SK-N-MC (cell line): ENCODE data around the gene ADK.

Experiments
- EZH2 ChIP-seq: fragments of 200-600 bp; sonication (generic); IDR thresholded peaks from one replicate; pipeline ENCODE4 v1.6.1; 2017; ENCODE audit warnings: antibody characterized with exemption
- POLR2AphosphoS5 ChIP-seq: IDR thresholded peaks from 2 replicates; pipeline ENCODE4 v1.6.1; 2012; ENCODE audit warnings: mild to moderate bottlenecking, low read depth, low read length, borderline replicate concordance

DNA sequence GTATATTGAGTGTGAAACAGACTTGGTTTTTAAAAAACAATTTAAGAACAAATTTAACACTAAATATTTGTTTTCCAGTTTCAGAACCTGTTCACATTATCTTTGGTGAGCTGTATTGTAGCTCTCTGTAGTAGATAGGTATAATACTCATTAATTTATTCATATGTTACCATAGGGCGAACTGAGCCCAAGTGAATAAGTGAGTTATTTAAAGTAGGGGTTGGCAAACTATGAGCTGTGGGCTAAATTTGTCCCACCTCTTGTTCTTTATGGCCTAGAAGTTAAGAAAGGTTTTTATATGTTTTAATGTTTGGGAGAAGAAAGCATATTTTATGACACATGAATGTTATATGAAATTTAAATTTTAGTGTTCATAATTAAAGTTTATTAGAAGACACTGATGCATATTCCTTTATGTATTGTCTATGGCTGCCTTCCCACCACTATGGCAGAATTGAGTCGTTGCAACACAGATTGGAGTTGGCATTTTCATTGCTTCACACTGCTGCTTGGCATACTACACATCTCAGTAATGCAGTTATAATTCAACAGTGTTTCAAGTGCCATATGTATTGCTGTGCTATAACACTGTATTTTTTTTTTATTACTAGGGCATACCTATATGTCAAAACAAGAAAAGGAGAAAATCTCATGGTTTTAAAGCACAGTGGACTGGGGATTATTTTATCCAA lies 146.5 kb downstream of the ADK start:
- TF ChIP-seq EZH2 (no peak), POLR2AphosphoS5 (no peak)
